ENCODE data around the gene NT5C3A.

- TF ChIP-seq CTCF (tag by site-specific recombination; IDR thresholded peaks at IDR 0.05): no peak
- no peak for TF ChIP-seq ZNF280C (tag by site-specific recombination; IDR thresholded peaks at IDR 0.05)
- TF ChIP-seq HIC1 (tag by site-specific recombination; IDR thresholded peaks at IDR 0.05): no peak
- TF ChIP-seq ZNF785 (tag by site-specific recombination; IDR thresholded peaks at IDR 0.05): no peak
- no peak for TF ChIP-seq YY1 (tag by site-specific recombination; IDR thresholded peaks at IDR 0.05)
- no peak for TF ChIP-seq ZBTB44 (tag by site-specific recombination; IDR thresholded peaks at IDR 0.05)
- TF ChIP-seq ZNF560 (tag by site-specific recombination; IDR thresholded peaks at IDR 0.05; ENCODE audit: borderline replicate concordance): no peak
- TF ChIP-seq ZNF571 (tag by site-specific recombination; IDR thresholded peaks at IDR 0.05): no peak
- TF ChIP-seq ZBTB17 (tag by site-specific recombination; IDR thresholded peaks at IDR 0.05): no peak
- no peak for TF ChIP-seq SETDB1 (IDR thresholded peaks at IDR 0.05; ENCODE audit: insufficient read length, low read length)
- TF ChIP-seq PRDM4 (tag by site-specific recombination; IDR thresholded peaks at IDR 0.05): no peak
- TF ChIP-seq, protein P1, sequence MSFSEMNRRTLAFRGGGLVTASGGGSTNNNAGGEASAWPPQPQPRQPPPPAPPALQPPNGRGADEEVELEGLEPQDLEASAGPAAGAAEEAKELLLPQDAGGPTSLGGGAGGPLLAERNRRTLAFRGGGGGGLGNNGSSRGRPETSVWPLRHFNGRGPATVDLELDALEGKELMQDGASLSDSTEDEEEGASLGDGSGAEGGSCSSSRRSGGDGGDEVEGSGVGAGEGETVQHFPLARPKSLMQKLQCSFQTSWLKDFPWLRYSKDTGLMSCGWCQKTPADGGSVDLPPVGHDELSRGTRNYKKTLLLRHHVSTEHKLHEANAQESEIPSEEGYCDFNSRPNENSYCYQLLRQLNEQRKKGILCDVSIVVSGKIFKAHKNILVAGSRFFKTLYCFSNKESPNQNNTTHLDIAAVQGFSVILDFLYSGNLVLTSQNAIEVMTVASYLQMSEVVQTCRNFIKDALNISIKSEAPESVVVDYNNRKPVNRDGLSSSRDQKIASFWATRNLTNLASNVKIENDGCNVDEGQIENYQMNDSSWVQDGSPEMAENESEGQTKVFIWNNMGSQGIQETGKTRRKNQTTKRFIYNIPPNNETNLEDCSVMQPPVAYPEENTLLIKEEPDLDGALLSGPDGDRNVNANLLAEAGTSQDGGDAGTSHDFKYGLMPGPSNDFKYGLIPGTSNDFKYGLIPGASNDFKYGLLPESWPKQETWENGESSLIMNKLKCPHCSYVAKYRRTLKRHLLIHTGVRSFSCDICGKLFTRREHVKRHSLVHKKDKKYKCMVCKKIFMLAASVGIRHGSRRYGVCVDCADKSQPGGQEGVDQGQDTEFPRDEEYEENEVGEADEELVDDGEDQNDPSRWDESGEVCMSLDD (tag by site-specific recombination; IDR thresholded peaks at IDR 0.05): no peak
Observed at GRCh38 chr7:33038639-33039038, 23.9 kb downstream of the NT5C3A start.

Measured in HEK293 (cell line).